NCI-H1436 treated with DMSO at 0.1 percent for 48 hours (cell line): ENCODE data around the gene CCER1.

Experiments
- DNase-seq: peaks from one replicate; lab custom pipeline; 2025; lab: John Stamatoyannopoulos, UW

The CCER1 gene

DNA sequence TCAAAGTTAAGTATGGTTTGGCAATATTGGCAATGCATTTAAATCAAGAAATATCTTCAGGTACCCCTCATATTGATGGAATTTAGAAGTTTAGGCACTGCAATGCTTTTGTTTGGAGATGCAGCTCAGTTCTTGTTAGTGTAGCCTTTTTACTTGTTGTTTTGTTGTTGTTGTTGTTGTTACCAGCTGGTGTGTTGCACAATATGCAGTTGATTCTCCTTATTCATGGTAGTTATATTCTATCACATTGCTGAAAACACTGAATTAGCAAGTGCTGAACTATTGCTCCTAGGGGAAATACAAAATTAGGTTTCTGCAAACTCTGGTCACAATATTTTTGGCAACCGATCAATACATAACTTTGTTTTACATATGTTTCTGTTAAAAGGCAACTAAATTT is 34.8 kb downstream of the CCER1 start:
- DNase-seq: no peak

DNA sequence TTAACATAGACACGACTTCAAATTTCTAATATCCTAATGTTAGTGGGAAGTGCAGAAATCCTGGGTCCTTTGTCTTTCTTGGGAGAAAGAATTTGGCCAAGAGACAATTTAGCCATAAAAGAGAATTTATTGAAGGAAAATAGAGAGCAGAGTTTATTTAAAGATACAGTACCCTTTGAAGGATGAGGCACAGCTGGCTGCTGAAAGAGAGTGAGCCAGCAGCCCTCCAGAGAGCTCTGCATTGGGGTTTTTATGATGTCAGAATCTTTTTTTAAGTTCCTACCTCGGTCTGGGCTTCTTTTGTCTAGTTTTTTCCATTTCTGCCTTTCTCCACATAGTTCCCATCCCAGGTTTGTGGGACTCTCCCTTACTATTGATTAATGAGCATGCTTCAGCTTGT is 37.5 kb downstream of the CCER1 start:
- no peak for DNase-seq

DNA sequence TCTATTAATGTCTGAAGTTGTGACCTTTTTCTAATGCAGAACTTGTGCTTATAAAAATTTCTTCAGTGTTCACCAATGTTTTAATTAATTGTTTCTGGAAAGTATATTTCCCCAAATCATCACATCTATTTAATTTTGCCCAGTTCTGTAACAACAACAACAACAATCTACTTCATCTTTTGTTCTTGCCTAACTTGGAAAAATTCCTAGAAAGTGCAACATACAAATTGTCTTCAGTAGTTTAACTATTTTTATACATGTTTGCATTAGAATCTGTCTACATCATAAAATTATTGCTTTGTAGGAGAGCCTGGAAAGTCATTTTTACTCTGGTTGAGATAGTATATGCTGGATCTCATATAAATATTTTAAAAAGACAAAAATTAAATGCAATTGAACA is 38.5 kb downstream of the CCER1 start:
- no peak for DNase-seq

DNA sequence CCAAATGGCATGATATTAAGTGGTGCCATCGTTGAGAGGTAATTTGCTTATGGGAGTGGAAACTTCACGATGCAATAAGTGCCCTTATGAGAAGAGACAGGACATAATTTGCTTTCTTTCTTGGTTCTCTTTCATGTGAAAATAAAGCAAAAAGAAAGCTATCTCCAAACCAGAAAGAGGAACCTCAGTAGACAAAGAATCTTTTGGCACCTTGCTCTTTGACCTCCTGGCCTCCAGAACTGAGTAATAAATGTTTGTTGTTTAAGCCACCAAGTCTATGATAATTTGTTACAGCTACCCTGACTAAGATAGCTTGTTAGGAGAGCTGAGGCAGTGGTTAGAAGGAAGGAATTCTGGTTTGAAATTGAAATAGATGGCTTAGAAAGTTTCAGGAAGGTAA is 39.6 kb downstream of the CCER1 start:
- DNase-seq: no peak

DNA sequence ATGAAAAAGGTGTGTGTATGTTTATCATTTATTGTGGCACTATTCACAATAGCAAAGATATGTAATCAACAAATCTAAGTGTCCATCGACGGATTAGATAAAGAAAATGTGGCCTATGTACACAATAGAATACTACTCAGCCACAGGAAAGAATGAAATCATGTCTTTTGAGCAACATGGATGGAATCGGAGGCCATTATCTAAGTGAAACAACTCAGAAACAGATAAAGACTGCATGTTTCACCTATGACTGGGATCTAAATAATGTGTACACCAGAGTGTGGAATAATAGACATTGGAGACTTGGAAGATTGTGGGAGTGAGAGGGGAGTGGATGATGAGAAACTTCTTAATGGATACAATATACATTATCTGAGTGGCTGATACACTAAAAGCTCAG is 44.0 kb downstream of the CCER1 start:
- DNase-seq: no peak

DNA sequence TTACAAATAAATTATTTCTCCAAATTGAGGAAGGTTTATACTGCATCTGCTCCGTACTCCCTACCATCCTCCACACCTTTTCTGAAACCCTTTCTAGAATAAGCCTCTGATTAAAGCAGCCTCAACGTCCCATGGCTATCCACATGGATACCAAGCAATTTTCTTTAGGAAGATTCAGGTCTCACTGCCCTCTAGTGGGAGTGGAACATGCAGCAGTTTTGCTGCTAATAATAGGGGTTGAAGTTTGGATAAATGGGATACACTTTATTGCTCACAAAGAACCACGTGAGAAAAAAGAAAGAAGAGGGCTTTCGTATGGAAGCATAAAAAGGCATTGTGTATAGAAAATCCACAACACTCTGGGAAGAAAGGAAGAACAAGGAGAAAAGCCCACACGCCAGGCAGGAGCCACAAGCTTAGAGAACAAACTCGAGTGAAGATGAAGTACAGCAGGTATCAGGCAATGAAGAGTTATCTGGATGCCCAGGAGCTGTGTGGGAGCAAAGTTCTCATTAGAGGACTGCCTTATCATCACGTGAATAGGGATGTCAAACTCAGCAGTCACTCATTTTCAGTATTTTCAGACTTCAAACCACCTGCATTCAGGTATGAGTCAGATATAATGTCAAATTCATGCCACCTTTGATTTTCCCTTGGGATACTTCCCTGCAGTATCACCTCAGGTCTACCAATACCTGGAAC is 45.8 kb downstream of the CCER1 start:
- no peak for DNase-seq

DNA sequence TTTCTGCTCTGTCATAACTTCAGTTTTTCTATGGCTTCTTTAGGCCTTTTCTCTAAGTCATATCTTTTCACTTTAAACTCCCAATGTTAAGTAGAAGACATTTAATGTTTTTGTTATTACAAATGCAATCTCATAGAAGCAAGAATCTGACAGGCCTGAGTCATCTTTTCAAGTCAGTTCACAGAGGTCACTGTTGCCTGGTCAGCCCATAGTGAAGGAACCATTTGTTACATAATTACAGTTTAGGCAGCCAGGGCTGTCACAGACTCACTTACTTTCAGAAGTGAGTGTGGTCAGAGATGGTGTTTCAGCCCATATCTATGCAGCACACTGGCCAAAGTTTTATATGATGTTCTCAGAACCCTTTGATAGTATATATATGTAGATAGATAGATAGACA is 46.5 kb downstream of the CCER1 start:
- DNase-seq: no peak

DNA sequence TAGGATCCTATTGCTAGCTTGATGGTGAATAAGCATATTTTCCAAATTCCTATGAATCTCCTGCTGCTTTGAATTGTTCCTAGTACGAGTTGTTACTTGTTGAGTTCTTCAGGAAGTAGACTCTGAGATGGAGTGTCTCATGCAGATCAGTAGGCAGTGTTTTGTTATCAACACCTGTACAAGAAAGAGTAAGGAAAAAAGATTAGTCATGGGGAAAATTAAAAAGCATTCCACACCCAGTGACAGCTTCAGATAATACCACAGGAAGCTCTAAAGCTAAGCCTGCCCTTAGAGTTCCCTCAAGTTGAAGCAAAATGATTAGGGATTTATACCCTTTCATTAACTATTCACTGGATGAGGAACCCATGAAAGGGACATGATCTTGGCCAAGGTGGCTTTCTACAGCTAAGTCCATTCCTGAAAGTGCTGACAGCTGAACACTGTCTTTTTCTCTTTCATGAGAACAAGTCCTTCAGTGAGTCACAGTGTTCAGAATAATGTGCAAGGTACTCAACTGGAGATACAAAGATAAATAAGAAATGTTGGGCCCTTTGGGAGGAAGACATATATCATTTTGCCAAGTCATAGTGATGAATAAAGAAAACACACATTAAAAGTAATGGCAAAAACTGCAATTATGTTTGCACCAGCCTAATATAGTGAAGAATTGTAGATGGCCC is 49.1 kb downstream of the CCER1 start:
- no peak for DNase-seq

DNA sequence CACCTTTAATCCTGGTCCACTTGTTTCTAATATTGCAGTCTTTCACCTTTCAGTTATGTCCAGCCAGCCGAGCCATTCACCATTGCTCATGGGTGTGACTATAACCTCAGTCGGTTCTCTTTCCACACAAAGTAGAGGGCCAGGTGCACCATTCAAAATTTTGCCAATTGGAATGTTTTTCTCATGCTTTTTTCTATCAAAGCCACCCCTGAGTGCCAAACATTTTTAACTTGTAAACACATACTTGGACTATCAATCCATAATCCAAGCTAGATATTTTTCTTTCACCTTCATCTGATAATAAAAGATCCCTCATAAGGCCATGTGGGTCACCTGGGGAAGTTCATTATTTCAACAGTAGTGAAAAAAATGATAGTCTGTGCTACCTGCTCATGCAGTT is 52.4 kb downstream of the CCER1 start:
- no peak for DNase-seq
